Activated CD8-positive, alpha-beta T cell treated with anti-CD3 and anti-CD28 coated beads for 36 hours (primary cell): ENCODE data around the gene NLGN2. TPM values are rescaled to one million over a fixed set of nuclear protein-coding genes. Genes with fewer than 3 reads are reported as not detected.

Source experiments
- ATAC-seq: fragments of 200-7000 bp; cut with Tn5 transposase; one replicate; pipeline ENCODE4 v1.10.0; 2021; ENCODE audit warnings: mild to moderate bottlenecking, moderate library complexity
- CTCF ChIA-PET: fragments of 350-600 bp; sonication (Branson Sonifier 250); formaldehyde crosslinking; loops from one replicate; lab custom pipeline; 2021; ENCODE audit warnings: antibody characterized with exemption; lab: Charles Lee
- POLR2A ChIA-PET: fragments of 350-600 bp; sonication (Branson Sonifier 250); formaldehyde crosslinking; loops from one replicate; lab custom pipeline; 2021; ENCODE audit warnings: antibody characterized with exemption; lab: Charles Lee
- DNase-seq: peaks from one replicate; pipeline ENCODE4 v3.0.0-alpha.2; 2020
- H3K27ac Mint-ChIP-seq: one replicate; pipeline ENCODE4 v1.8.0; 2021; ENCODE audit warnings: mild to moderate bottlenecking, mixed read lengths
- H3K27me3 Mint-ChIP-seq: one replicate; pipeline ENCODE4 v1.8.0; 2021; ENCODE audit warnings: mixed read lengths
- H3K36me3 Mint-ChIP-seq: one replicate; pipeline ENCODE4 v1.8.0; 2021; ENCODE audit warnings: low read depth, mixed read lengths
- H3K4me1 Mint-ChIP-seq: one replicate; pipeline ENCODE4 v1.8.0; 2021; ENCODE audit warnings: low read depth, mixed read lengths
- H3K4me3 Mint-ChIP-seq: one replicate; pipeline ENCODE4 v1.8.0; 2021; ENCODE audit warnings: mild to moderate bottlenecking, moderate library complexity, mixed read lengths
- H3K9me3 Mint-ChIP-seq: one replicate; pipeline ENCODE4 v1.8.0; 2021; ENCODE audit warnings: mixed read lengths
- CTCF ChIP-seq: fragments of 200-600 bp; IDR thresholded peaks from one replicate; pipeline ENCODE4 v1.8.0; 2022; ENCODE audit warnings: antibody characterized with exemption, mild to moderate bottlenecking
- intact Hi-C: fragments of 100-400 bp; cut with micrococcal nuclease; formaldehyde crosslinking; loops from one replicate; pipeline ENCODE4 v1.10.0; 2022
- total RNA-seq, 2 experiments: library from RNA; stranded (reverse); gene quantifications; one replicate each; pipeline ENCODE4 v1.2.3, GENCODE V29; 2021

Gene NLGN2
- total RNA-seq, 2 experiments from 2014 or later: 9.4 to 10.9 TPM

- DNase-seq: no peak
- TF ChIP-seq CTCF: no peak
- Mint-ChIP-seq H3K27me3 (no peaks in the 10 kb centered on the region), H3K27ac (peak overlapping the region; percentile 83), H3K4me1 (peaks cover 28% of the 10 kb centered on the region), H3K36me3 (peaks cover 13% of the 10 kb centered on the region), H3K9me3 (no peaks in the 10 kb centered on the region), H3K4me3 (no peak overlapping the region)
- POLR2A ChIA-PET: interaction anchor here (0.6 to 16.3 kb wide), 4 partner anchors 9 to 21 kb away, joined by 4 to 122 read pairs (median 5); partner anchors contain the start of gene ZBTB4
- CTCF ChIA-PET: interaction anchor here (1.3 to 2.2 kb wide), 4 partner anchors 9 to 111 kb away, joined by 3 to 8 read pairs (median 6); no protein-coding TSS in a partner anchor
- intact Hi-C loops: no loop called here
- peak; percentile 8 for ATAC-seq
These were observed 59.1 kb downstream of the NLGN2 start for GRCh38 chr17:7466639-7467341.

GRCh38 chr17:7467498-7467897 lies 59.9 kb downstream of the NLGN2 start:
- no peak for ATAC-seq
- POLR2A ChIA-PET: interaction anchor here (0.7 to 16.3 kb wide), 6 partner anchors 10 to 93 kb away, joined by 3 to 122 read pairs (median 4); partner anchors contain the start of gene ZBTB4

GRCh38 chr17:7468290-7468689 lies 60.6 kb downstream of the NLGN2 start:
- intact Hi-C loops: no loop called here
- H3K27ac Mint-ChIP-seq: peak overlapping the region; percentile 30
- no peak for ATAC-seq
- ChIA-PET CTCF (interaction anchor here (1.3 to 2.2 kb wide), 4 partner anchors 8 to 112 kb away, joined by 3 to 8 read pairs (median 6); no protein-coding TSS in a partner anchor), POLR2A (interaction anchor here (0.7 to 16.3 kb wide), 6 partner anchors 9 to 93 kb away, joined by 3 to 122 read pairs (median 4); partner anchors contain the start of gene ZBTB4)
- H3K4me1 Mint-ChIP-seq: peaks cover 31% of the 10 kb centered on the region
- H3K4me3 Mint-ChIP-seq: no peak overlapping the region
- no peaks in the 10 kb centered on the region for H3K9me3 Mint-ChIP-seq
- no peak for TF ChIP-seq CTCF
- no peak for DNase-seq
- H3K27me3 Mint-ChIP-seq: no peaks in the 10 kb centered on the region
- H3K36me3 Mint-ChIP-seq: peaks cover 11% of the 10 kb centered on the region

More at GRCh38 chr17:7467498-7467897, 59.9 kb downstream of the NLGN2 start:
- intact Hi-C loops: no loop called here
- Mint-ChIP-seq H3K4me1 (peaks cover 31% of the 10 kb centered on the region), H3K27ac (peak overlapping the region; percentile 83), H3K9me3 (no peaks in the 10 kb centered on the region), H3K4me3 (no peak overlapping the region), H3K27me3 (no peaks in the 10 kb centered on the region), H3K36me3 (peaks cover 13% of the 10 kb centered on the region)
- CTCF ChIA-PET: interaction anchor here (1.3 to 2.2 kb wide), 4 partner anchors 9 to 112 kb away, joined by 3 to 8 read pairs (median 6); no protein-coding TSS in a partner anchor
- DNase-seq: no peak
- TF ChIP-seq CTCF: no peak

- TF ChIP-seq CTCF: no peak
- CTCF ChIA-PET: no interaction called here
- no peaks in the 10 kb centered on the region for H3K27me3 Mint-ChIP-seq
- POLR2A ChIA-PET: interaction anchor here (1.2 to 16.3 kb wide), 3 partner anchors 8 to 32 kb away, joined by 4 to 122 read pairs (median 5); partner anchors contain the start of gene ZBTB4
- H3K36me3 Mint-ChIP-seq: peaks cover 11% of the 10 kb centered on the region
- intact Hi-C loops: no loop called here
- H3K9me3 Mint-ChIP-seq: no peaks in the 10 kb centered on the region
- ATAC-seq: no peak
- H3K4me1 Mint-ChIP-seq: peaks cover 35% of the 10 kb centered on the region
- H3K27ac Mint-ChIP-seq: peak overlapping the region; percentile 30
- no peak overlapping the region for H3K4me3 Mint-ChIP-seq
- DNase-seq: no peak
These were observed 61.3 kb downstream of the NLGN2 start for GRCh38 chr17:7468804-7469389.

Other genes with a start within 250 kb of the NLGN2 start
- 1 to 10 TPM; 2.6 to 3.9 TPM for gene ASGR1, start 228.5 kb upstream of the NLGN2 start, total RNA-seq
- 1 to 10 TPM; 9.5 to 9.7 TPM for gene DLG4, start 188.0 kb upstream of the NLGN2 start, total RNA-seq
- 100 to 1,000 TPM; 288 to 291 TPM for gene ACADVL, start 187.9 kb upstream of the NLGN2 start, total RNA-seq
- gene DVL2, start 173.3 kb upstream of the NLGN2 start, total RNA-seq: 10 to 100 TPM; 50.0 to 53.6 TPM
- 10 to 100 TPM; 17.8 to 24.4 TPM for gene PHF23, start 168.4 kb upstream of the NLGN2 start, total RNA-seq
- 100 to 1,000 TPM; 104 to 118 TPM for gene GABARAP, start 165.4 kb upstream of the NLGN2 start, total RNA-seq
- gene CTDNEP1, start 156.1 kb upstream of the NLGN2 start, total RNA-seq: 100 to 1,000 TPM; 159 to 160 TPM
- 10 to 100 TPM; 80.2 to 85.4 TPM for gene ELP5, start 155.6 kb upstream of the NLGN2 start, total RNA-seq
- 1 to 10 TPM; 1.5 to 1.7 TPM for gene CLDN7, start 145.4 kb upstream of the NLGN2 start, total RNA-seq
- gene SLC2A4, start 126.1 kb upstream of the NLGN2 start, total RNA-seq: under 1 TPM; 0.07 to 0.25 TPM
- under 1 TPM; 0.56 to 0.83 TPM for gene YBX2, start 113.2 kb upstream of the NLGN2 start, total RNA-seq
- 1,000 to 10,000 TPM; 1,064 TPM for gene EIF5A, start 100.2 kb upstream of the NLGN2 start, total RNA-seq
- 10 to 100 TPM; 31.8 to 36.8 TPM for gene GPS2, start 92.5 kb upstream of the NLGN2 start, total RNA-seq
- 10 to 100 TPM; 36.2 to 40.4 TPM for gene NEURL4, start 78.5 kb upstream of the NLGN2 start, total RNA-seq
- 100 to 1,000 TPM; 309 to 342 TPM for gene ACAP1, start 71.3 kb upstream of the NLGN2 start, total RNA-seq
- 10 to 100 TPM; 11.0 to 11.2 TPM for gene KCTD11, start 55.7 kb upstream of the NLGN2 start, total RNA-seq
- gene TMEM95, start 52.7 kb upstream of the NLGN2 start, total RNA-seq: not detected
- gene TNK1, start 26.8 kb upstream of the NLGN2 start, total RNA-seq: 1 to 10 TPM; 6.8 to 6.9 TPM
- gene PLSCR3, start 13.3 kb upstream of the NLGN2 start, total RNA-seq: 10 to 100 TPM; 62.6 to 71.1 TPM
- 10 to 100 TPM; 55.8 to 60.6 TPM for gene TMEM256, start 3.7 kb upstream of the NLGN2 start, total RNA-seq
- gene SPEM1, start 12.5 kb downstream of the NLGN2 start, total RNA-seq: under 1 TPM in 1 of 2 experiments, not detected in 1; 0.36 TPM
- not detected for gene SPEM2, start 17.8 kb downstream of the NLGN2 start, total RNA-seq
- gene SPEM3, start 21.0 kb downstream of the NLGN2 start, total RNA-seq: not detected
- gene TMEM102, start 27.6 kb downstream of the NLGN2 start, total RNA-seq: 10 to 100 TPM; 12.5 to 14.2 TPM
- 10 to 100 TPM; 16.5 to 16.6 TPM for gene FGF11, start 31.7 kb downstream of the NLGN2 start, total RNA-seq
- 10 to 100 TPM; 11.5 to 11.7 TPM for gene CHRNB1, start 37.2 kb downstream of the NLGN2 start, total RNA-seq
- gene ZBTB4, start 71.8 kb downstream of the NLGN2 start, total RNA-seq: 10 to 100 TPM; 24.3 to 24.6 TPM
- gene SLC35G6, start 73.6 kb downstream of the NLGN2 start, total RNA-seq: not detected
- 100 to 1,000 TPM; 219 to 223 TPM for gene POLR2A, start 76.5 kb downstream of the NLGN2 start, total RNA-seq
- gene TNFSF12, start 141.2 kb downstream of the NLGN2 start, total RNA-seq: 10 to 100 TPM; 11.8 to 13.8 TPM
- 1 to 10 TPM; 4.0 to 6.9 TPM for gene TNFSF13, start 150.9 kb downstream of the NLGN2 start, total RNA-seq
- gene SENP3, start 154.1 kb downstream of the NLGN2 start, total RNA-seq: 10 to 100 TPM; 60.2 to 63.2 TPM
- gene CD68, start 171.8 kb downstream of the NLGN2 start, total RNA-seq: 10 to 100 TPM; 11.4 to 12.9 TPM
- 10 to 100 TPM; 50.9 to 51.4 TPM for gene MPDU1, start 176.0 kb downstream of the NLGN2 start, total RNA-seq
- under 1 TPM in 1 of 2 experiments, not detected in 1; 0.25 TPM for gene SOX15, start 182.2 kb downstream of the NLGN2 start, total RNA-seq
- gene FXR2, start 207.1 kb downstream of the NLGN2 start, total RNA-seq: 10 to 100 TPM; 28.6 to 33.1 TPM
- 10 to 100 TPM; 15.6 to 22.2 TPM for gene SAT2, start 220.0 kb downstream of the NLGN2 start, total RNA-seq
- gene SHBG, start 222.3 kb downstream of the NLGN2 start, total RNA-seq: not detected
- gene ATP1B2, start 243.1 kb downstream of the NLGN2 start, total RNA-seq: under 1 TPM in 1 of 2 experiments, not detected in 1; 0.38 TPM